ENCODE data around the gene SLC48A1. TPM values are rescaled to one million over a fixed set of nuclear protein-coding genes. Genes with fewer than 3 reads are reported as not detected.
"Not testable (repeated sequence)": the region's sequence is repeated elsewhere in the genome, so short reads cannot be mapped to it uniquely, and the experiment has no call there.

SLC48A1 gene
- total RNA-seq, 4 donors from 2014 or later = 19.9 to 76.7 (median 23.1) TPM

DNA sequence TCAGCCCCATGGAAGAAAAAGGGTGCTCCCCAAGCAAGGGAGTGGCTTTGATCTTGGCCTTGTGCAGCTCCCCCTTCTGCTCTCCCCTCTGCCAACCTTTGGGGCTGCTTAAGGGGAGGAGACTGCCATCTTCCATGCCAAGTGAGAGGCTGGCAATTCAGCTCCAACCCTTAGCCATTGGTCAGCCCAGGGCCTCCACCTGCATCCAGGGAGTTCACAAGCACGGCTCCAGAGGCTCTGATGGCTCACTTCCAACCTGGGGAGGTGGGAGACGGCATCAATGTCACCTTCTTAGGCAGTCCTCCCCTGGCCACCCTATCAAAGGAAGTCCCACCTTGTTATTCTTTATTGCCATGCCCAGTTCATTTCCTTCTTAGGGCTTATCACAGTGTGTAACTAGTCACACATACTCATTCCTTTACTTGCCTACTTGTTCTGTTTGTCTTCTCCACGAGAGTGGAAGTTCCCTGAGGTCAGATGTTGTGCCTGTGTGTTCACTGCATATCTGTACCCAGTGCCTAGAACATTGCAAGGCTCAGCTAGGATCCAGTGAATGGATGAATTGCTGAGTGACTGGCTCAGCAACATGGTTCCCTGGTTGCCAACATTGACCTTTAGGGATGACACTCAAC lies 41.6 kb downstream of the SLC48A1 start:
- Histone ChIP-seq H3K4me3 (peak overlapping the region in 1 of 4 donors; percentile 52), H3K36me3 (no peaks in the 10 kb centered on the region), H3K4me1 (peaks cover 43 to 84% (median 80%) of the 10 kb centered on the region in 4 donors), H3K27me3 (no peaks in the 10 kb centered on the region), H3K9me3 (no peaks in the 10 kb centered on the region), H3K27ac (peak overlapping the region; percentile 93 to 97 (median 96))
- intact Hi-C loops (cut with DNase I; ENCODE audit: low total_unique reads) = no loop called here
- TF ChIP-seq EP300 (IDR thresholded peaks at IDR 0.05; ENCODE audit: low read depth) (no peak), POLR2AphosphoS5 (IDR thresholded peaks at IDR 0.05) (no peak)
- TF ChIP-seq, protein P1, sequence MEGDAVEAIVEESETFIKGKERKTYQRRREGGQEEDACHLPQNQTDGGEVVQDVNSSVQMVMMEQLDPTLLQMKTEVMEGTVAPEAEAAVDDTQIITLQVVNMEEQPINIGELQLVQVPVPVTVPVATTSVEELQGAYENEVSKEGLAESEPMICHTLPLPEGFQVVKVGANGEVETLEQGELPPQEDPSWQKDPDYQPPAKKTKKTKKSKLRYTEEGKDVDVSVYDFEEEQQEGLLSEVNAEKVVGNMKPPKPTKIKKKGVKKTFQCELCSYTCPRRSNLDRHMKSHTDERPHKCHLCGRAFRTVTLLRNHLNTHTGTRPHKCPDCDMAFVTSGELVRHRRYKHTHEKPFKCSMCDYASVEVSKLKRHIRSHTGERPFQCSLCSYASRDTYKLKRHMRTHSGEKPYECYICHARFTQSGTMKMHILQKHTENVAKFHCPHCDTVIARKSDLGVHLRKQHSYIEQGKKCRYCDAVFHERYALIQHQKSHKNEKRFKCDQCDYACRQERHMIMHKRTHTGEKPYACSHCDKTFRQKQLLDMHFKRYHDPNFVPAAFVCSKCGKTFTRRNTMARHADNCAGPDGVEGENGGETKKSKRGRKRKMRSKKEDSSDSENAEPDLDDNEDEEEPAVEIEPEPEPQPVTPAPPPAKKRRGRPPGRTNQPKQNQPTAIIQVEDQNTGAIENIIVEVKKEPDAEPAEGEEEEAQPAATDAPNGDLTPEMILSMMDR (IDR thresholded peaks at IDR 0.05) = no peak
- in situ Hi-C loops (cut with MboI; ENCODE audit: low pct_ligation_motif_present in 1 of 4, low pct_unique_long_range_greater_than_20kb in 1 of 4, low sequenced_read_pairs in 3 of 4) = no loop called here
- no peak for DNase-seq
- 25 to 67% methylated on average over 1 to 3 of the region's 3 CpGs for WGBS, 2 donors (ENCODE audit: low coverage in 1 of 2)

DNA sequence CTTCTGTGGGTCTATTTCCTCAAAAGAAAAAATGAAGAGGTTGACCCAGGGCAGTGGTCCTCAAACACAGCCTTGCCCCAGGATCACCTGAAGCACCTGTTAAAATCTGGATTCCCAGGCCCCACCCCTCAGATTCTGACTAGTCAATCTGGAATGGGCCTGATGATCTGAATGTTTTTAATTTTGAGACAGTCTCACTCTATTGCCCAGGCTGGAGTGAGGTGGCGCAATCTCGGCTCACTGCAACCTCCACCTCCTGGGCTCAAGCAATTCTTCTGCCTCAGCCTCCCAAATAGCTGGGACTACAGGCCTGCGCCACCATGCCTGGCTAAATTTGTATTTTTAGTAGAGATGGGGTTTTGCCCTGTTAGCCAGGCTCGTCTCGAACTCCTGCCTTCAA lies 42.4 kb downstream of the SLC48A1 start:
- H3K9me3 ChIP-seq; H3K27me3 ChIP-seq; H3K4me3 ChIP-seq; in situ Hi-C loops (cut with MboI; ENCODE audit: low pct_ligation_motif_present in 1 of 4, low pct_unique_long_range_greater_than_20kb in 1 of 4, low sequenced_read_pairs in 3 of 4); DNase-seq; H3K36me3 ChIP-seq; intact Hi-C loops (cut with DNase I; ENCODE audit: low total_unique reads): not testable (repeated sequence)
- Histone ChIP-seq H3K4me1 (peaks cover 35 to 79% (median 75%) of the 10 kb centered on the region in 4 donors), H3K27ac (peak overlapping the region; percentile 93 to 97 (median 96))
- 84 to 89% methylated on average over 5 of the region's 5 CpGs for whole genome bisulfite sequencing, 2 donors (ENCODE audit: low coverage in 1 of 2)

DNA sequence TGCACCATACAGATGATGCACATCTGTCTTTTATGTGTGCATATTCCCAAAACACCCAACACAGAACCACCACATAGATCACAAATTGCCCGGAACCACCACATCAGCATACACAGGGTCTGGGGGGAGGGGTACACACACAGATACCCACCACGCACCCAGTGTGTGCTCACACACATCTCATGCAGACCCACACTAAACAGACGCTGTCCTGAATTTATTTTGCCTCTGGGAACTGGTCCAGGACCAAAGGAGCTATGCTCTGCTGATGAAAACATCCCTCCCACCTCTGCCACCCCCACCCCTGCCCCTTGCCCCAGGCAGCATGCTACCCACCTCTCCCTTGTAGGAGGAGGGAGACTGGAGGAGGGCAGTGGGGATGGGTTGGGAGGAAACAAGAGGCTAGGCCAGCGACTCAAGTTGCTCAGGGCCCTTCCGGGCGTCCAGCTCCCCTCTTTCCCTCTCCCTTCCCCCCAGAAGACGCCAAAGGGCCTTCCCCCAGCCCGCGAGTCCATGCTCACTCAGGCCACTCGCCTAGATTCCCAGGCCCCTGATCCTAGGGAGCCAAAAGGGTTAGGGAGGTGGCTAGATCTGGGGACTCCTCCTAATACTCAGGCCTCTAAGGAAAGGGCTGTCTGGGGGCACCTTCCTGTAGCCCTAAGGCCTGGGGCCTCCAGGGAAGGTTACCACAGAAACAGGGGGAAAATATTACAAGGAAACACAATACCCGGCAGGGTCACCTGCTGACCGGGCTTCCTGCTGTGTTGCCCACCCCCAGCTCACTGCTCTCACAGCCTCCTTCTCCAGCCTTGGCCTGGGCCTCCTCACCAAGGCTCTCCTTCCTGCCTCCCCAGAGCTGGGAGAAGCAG lies 43.6 kb downstream of the SLC48A1 start:
- peak overlapping the region in 3 of 4 donors; percentile 1 to 72 (median 13) for H3K4me3 ChIP-seq
- no peak for TF ChIP-seq POLR2AphosphoS5 (IDR thresholded peaks at IDR 0.05)
- TF ChIP-seq POLR2A (IDR thresholded peaks at IDR 0.05) = no peak
- TF ChIP-seq, protein P1 (IDR thresholded peaks at IDR 0.05) = no peak
- no peak for TF ChIP-seq EP300 (IDR thresholded peaks at IDR 0.05; ENCODE audit: low read depth)

DNA sequence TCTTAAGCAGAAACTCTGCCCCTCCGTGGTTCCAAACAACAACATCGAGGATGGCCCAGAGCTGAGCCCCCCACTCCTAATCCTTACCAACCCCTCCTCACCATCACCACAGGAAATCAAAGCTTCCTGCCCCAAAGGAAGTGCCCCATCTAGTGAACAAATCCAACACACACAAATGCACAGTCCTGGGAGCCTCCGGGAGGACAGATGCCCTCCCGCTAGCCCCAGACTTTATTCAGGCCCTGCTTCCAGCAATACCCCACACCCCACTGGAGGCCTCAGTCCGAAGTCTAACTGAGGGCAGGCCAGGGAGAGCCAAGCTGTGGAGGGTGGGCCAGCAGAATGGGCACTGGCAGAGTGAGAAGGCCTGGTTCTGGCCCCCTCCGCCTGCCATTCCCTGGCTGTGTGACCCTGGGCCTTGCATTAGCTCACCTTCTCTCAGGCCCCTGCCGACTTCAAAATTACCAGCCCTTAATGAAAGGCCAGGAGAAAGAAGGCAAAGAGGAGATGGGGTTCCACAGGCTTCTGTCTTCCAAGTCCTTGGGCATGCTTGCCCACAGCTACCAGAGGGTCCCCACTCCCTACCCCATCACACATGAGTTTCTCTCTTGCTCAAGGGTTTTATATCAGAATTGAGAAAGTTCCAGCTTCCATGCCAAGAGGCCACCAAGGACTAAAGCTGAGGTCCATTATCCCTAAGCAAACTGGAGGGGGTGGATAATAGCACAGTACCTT lies 44.4 kb downstream of the SLC48A1 start:
- H3K4me3 ChIP-seq = peak overlapping the region in 3 of 4 donors; percentile 1 to 72 (median 13)

More for the DNA sequence above, 43.6 kb downstream of the SLC48A1 start:
- Histone ChIP-seq H3K36me3 (no peaks in the 10 kb centered on the region), H3K27me3 (no peaks in the 10 kb centered on the region), H3K9me3 (no peaks in the 10 kb centered on the region), H3K27ac (peak overlapping the region; percentile 93 to 97 (median 96)), H3K4me1 (peaks cover 33 to 81% (median 75%) of the 10 kb centered on the region in 4 donors)
- intact Hi-C loops (cut with DNase I; ENCODE audit: low total_unique reads) (no loop called here), in situ Hi-C loops (cut with MboI; ENCODE audit: low pct_ligation_motif_present in 1 of 4, low pct_unique_long_range_greater_than_20kb in 1 of 4, low sequenced_read_pairs in 3 of 4) (no loop called here)
- no peak for DNase-seq
- 54 to 80% methylated on average over 1 to 12 of the region's 12 CpGs for WGBS, 2 donors (ENCODE audit: low coverage in 1 of 2)

More for the DNA sequence above, 44.4 kb downstream of the SLC48A1 start:
- Histone ChIP-seq H3K4me1 (peaks cover 37 to 81% (median 73%) of the 10 kb centered on the region in 4 donors), H3K27ac (peak overlapping the region; percentile 93 to 97 (median 96)), H3K36me3 (no peaks in the 10 kb centered on the region), H3K27me3 (no peaks in the 10 kb centered on the region), H3K9me3 (no peaks in the 10 kb centered on the region)
- 54% methylated on average over 7 of the region's 7 CpGs; no CpG with 5 or more reads in 1 of the 2 donors for WGBS, 2 donors (ENCODE audit: low coverage in 1 of 2)
- TF ChIP-seq, protein P1 (IDR thresholded peaks at IDR 0.05) = peak in 1 of 5 experiments; percentile 16
- TF ChIP-seq POLR2AphosphoS5 (IDR thresholded peaks at IDR 0.05) = no peak
- TF ChIP-seq EP300 (IDR thresholded peaks at IDR 0.05; ENCODE audit: low read depth) = no peak
- no peak for TF ChIP-seq POLR2A (IDR thresholded peaks at IDR 0.05)
- in situ Hi-C loops (cut with MboI; ENCODE audit: low pct_ligation_motif_present in 1 of 4, low pct_unique_long_range_greater_than_20kb in 1 of 4, low sequenced_read_pairs in 3 of 4) (no loop called here), intact Hi-C loops (cut with DNase I; ENCODE audit: low total_unique reads) (no loop called here)
- no peak for DNase-seq
